Fibroblast of the aortic adventitia (primary cell): ENCODE data around the gene CRELD2. TPM values are rescaled to one million over a fixed set of nuclear protein-coding genes. Genes with fewer than 3 reads are reported as not detected.
"Not testable (repeated sequence)": the region's sequence is repeated elsewhere in the genome, so short reads cannot be mapped to it uniquely, and the experiment has no call there.

Experiments
- DNase-seq: peaks from one replicate; pipeline ENCODE4 v3.0.0-alpha.2; 2010; ENCODE audit warnings: low read depth
- H3K4me3 ChIP-seq: 2 replicates; pipeline ENCODE4 v1.5.1; 2011; ENCODE audit warnings: low read depth, mild to moderate bottlenecking, control low read depth, low read length, moderate library complexity
- total RNA-seq: library from RNA; depleted of rRNA; stranded (reverse); fragments of >200 nt; gene quantifications from 2 replicates; pipeline ENCODE4 v1.2.3, GENCODE V29; 2012; ENCODE audit warnings: low replicate concordance
- TF ChIP-seq, protein P1 (sequence below): IDR thresholded peaks from 2 replicates; pipeline ENCODE4 v1.5.1; 2011; ENCODE audit warnings: mild to moderate bottlenecking, low read length, control low read depth, inconsistent platforms; ENCODE audit not compliant: insufficient read depth

Gene CRELD2
- total RNA-seq, 1 donor: 34.0 TPM

- no peak overlapping the region for H3K4me3 ChIP-seq
- TF ChIP-seq, protein P1, sequence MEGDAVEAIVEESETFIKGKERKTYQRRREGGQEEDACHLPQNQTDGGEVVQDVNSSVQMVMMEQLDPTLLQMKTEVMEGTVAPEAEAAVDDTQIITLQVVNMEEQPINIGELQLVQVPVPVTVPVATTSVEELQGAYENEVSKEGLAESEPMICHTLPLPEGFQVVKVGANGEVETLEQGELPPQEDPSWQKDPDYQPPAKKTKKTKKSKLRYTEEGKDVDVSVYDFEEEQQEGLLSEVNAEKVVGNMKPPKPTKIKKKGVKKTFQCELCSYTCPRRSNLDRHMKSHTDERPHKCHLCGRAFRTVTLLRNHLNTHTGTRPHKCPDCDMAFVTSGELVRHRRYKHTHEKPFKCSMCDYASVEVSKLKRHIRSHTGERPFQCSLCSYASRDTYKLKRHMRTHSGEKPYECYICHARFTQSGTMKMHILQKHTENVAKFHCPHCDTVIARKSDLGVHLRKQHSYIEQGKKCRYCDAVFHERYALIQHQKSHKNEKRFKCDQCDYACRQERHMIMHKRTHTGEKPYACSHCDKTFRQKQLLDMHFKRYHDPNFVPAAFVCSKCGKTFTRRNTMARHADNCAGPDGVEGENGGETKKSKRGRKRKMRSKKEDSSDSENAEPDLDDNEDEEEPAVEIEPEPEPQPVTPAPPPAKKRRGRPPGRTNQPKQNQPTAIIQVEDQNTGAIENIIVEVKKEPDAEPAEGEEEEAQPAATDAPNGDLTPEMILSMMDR: no peak
- no peak for DNase-seq
Measured at GRCh38 chr22:49944399-49944891, 26.0 kb downstream of the CRELD2 start.

- DNase-seq: not testable (repeated sequence)
Measured at GRCh38 chr22:49945042-49945794, 26.8 kb downstream of the CRELD2 start.

GRCh38 chr22:49946612-49947295 is 28.3 kb downstream of the CRELD2 start:
- H3K4me3 ChIP-seq: no peak overlapping the region
- TF ChIP-seq, protein P1: no peak
- DNase-seq: no peak

More at GRCh38 chr22:49945042-49945794, 26.8 kb downstream of the CRELD2 start:
- not testable (repeated sequence) for H3K4me3 ChIP-seq

- TF ChIP-seq, protein P1: no peak
- H3K4me3 ChIP-seq: no peak overlapping the region
- no peak for DNase-seq
Measured at GRCh38 chr22:49947296-49947622, 28.8 kb downstream of the CRELD2 start.

DNA sequence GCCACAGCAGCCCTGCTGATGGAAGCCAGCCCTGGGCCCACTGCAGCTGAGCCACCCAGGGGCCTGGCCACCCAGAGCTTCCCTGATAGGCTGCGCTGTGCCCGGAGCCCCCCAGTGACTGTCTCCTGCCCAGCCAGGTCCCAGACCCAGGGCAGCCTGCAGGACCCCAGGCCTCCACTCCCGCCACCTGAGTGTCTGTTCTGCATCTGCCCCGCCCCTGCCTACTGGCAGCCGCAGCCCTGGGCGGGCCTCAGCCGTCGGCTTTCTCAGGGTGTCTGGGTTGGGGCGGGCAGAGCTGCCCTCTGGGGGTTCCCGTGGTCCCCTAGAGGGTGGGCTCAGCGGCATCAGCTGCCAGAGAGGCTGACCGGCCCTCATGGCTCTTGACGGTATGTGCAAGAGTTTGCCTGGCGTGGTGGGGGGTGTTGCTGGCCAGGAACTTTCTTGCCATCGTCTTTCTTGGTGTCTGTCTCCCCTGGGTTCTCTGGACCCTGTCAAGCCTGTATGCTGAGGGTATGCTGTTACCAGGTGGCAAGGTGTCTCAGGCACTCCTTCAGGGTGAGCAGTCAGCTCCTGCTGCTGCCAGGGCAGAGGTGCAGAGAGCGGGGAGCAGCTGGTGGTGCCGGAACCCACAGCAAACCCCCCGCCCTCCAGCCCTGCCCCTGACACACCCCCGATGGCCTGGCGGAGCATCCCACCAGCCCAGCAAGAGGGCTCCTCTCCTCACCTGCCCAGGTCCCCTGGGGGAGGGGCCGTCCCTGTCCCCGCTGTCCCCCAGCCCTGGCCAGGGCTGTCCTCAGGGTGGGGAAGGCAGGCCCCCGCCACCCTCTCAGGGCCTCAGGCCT is 29.9 kb downstream of the CRELD2 start:
- TF ChIP-seq, protein P1: no peak
- no peak for DNase-seq
- no peak overlapping the region for H3K4me3 ChIP-seq

GRCh38 chr22:49948958-49949913 is 30.8 kb downstream of the CRELD2 start:
- TF ChIP-seq, protein P1: no peak
- DNase-seq: no peak
- no peak overlapping the region for H3K4me3 ChIP-seq
